NB4 (cell line): ENCODE results near the gene NRM.

ENCODE experiments used
- CTCF ChIP-seq: IDR thresholded peaks from one replicate; pipeline ENCODE4 v1.5.1; 2012; ENCODE audit warnings: low read depth, low read length
- MAX ChIP-seq: IDR thresholded peaks from 2 replicates; pipeline ENCODE4 v1.6.1; 2011; ENCODE audit warnings: low read depth, low read length
- POLR2A ChIP-seq: IDR thresholded peaks from 2 replicates; pipeline ENCODE4 v1.6.1; 2011; ENCODE audit warnings: mild to moderate bottlenecking; ENCODE audit not compliant: insufficient read length; ENCODE audit errors: extremely low read depth

- TF ChIP-seq MAX (no peak), CTCF (no peak), POLR2A (no peak)
These were observed 1.5 kb downstream of the NRM start for GRCh38 chr6:30689022-30689865.
